HepG2 (cell line): ENCODE data around the gene CMC1. TPM values are rescaled to one million over a fixed set of nuclear protein-coding genes. Genes with fewer than 3 reads are reported as not detected.
A peak's percentile ranks its signal among the peaks of the same experiment; 100 is the strongest.

Source experiments
- DMAP1 ChIP-seq: IDR thresholded peaks from 2 replicates; pipeline ENCODE4 v1.6.1; 2016
- HHEX ChIP-seq: IDR thresholded peaks from 2 replicates; pipeline ENCODE4 v1.6.1; 2016; ENCODE audit warnings: control low read depth
- MBNL3 ChIP-seq: fragments of 250-450 bp; sonication (Bioruptor Pico); conservative IDR thresholded peaks from 2 replicates; pipeline ENCODE4 v1.8.0; 2022; ENCODE audit warnings: mild to moderate bottlenecking, inconsistent platforms
- SMARCC2 ChIP-seq: fragments of 450-650 bp; IDR thresholded peaks from 2 replicates; pipeline ENCODE4 v1.6.1; 2017; ENCODE audit warnings: antibody characterized with exemption, mild to moderate bottlenecking
- ZMYM3 ChIP-seq: sonication (generic); formaldehyde crosslinking; IDR thresholded peaks from 2 replicates; pipeline ENCODE4 v1.5.1; 2020; ENCODE audit warnings: mild to moderate bottlenecking, missing genetic modification reagents
- ZNF3 ChIP-seq: IDR thresholded peaks from 2 replicates; pipeline ENCODE4 v1.7.0; 2017; ENCODE audit warnings: inconsistent platforms
- ZNF441 ChIP-seq: sonication (generic); formaldehyde crosslinking; IDR thresholded peaks from 2 replicates; pipeline ENCODE4 v1.7.0; 2021; ENCODE audit warnings: missing genetic modification reagents, borderline replicate concordance
- ZNF713 ChIP-seq: sonication (generic); formaldehyde crosslinking; IDR thresholded peaks from 2 replicates; pipeline ENCODE4 v1.4.0; 2020; ENCODE audit warnings: mild to moderate bottlenecking, missing genetic modification reagents
- ZSCAN30 ChIP-seq: sonication (generic); formaldehyde crosslinking; IDR thresholded peaks from 2 replicates; pipeline ENCODE4 v1.5.0; 2020; ENCODE audit warnings: mild to moderate bottlenecking, missing genetic modification reagents
- polyA plus RNA-seq, 8 experiments: library from polyadenylated mRNA; depleted of rRNA in 3 of 8; stranded (reverse) in 7 of 8; unstranded in 1 of 8; fragments of >200 nt; fragmentation: Illumina TruSeq in 4 of 8; extraction: Trizol in 4 of 8; gene quantifications; 2 replicates each; pipeline versions ENCODE4 v1.2.1 to v1.2.3, GENCODE V29; 2011 to 2016; ENCODE audit warnings: low read depth in 4 of 8, missing spikeins in 1 of 8, mixed read lengths in 1 of 8; ENCODE audit not compliant: insufficient read depth in 1 of 8
- total RNA-seq, 5 experiments: library from RNA; depleted of rRNA; stranded (reverse); fragments of >200 nt; fragmentation: Illumina TruSeq; extraction: Trizol; gene quantifications; 2 replicates each; pipeline ENCODE4 v1.2.3, GENCODE V29; 2016; ENCODE audit warnings: low read depth in 1 of 5
- TF ChIP-seq, protein P1 (sequence below): sonication (generic); formaldehyde crosslinking; IDR thresholded peaks from 2 replicates; pipeline ENCODE4 v1.5.1; 2020; ENCODE audit warnings: missing genetic modification reagents, mild to moderate bottlenecking, borderline replicate concordance
- TF ChIP-seq, protein P2 (sequence below): sonication (generic); formaldehyde crosslinking; IDR thresholded peaks from 2 replicates; pipeline ENCODE4 v1.4.0; 2020; ENCODE audit warnings: mild to moderate bottlenecking, missing genetic modification reagents
- TF ChIP-seq, protein P3 (sequence below): sonication (generic); formaldehyde crosslinking; IDR thresholded peaks from 2 replicates; pipeline ENCODE4 v1.8.0; 2022; ENCODE audit warnings: mild to moderate bottlenecking, missing genetic modification reagents, borderline replicate concordance
- TF ChIP-seq, protein P4 (sequence below): sonication (generic); formaldehyde crosslinking; IDR thresholded peaks from 2 replicates; pipeline ENCODE4 v1.8.1; 2023; ENCODE audit warnings: mild to moderate bottlenecking, inconsistent platforms, moderate library complexity, missing genetic modification reagents, borderline replicate concordance
- TF ChIP-seq, protein P5 (sequence below): sonication (generic); formaldehyde crosslinking; IDR thresholded peaks from 2 replicates; pipeline ENCODE4 v1.4.0; 2020; ENCODE audit warnings: missing genetic modification reagents
- TF ChIP-seq, protein P6 (sequence below): sonication (generic); formaldehyde crosslinking; conservative IDR thresholded peaks from 2 replicates; pipeline ENCODE4 v1.4.0; 2020; ENCODE audit warnings: missing genetic modification reagents
- TF ChIP-seq, protein P7 (sequence below): sonication (generic); formaldehyde crosslinking; IDR thresholded peaks from 2 replicates; pipeline ENCODE4 v1.5.0; 2020; ENCODE audit warnings: missing genetic modification reagents

The CMC1 gene
- total and polyA plus RNA-seq, 2 of the 13 experiments (the other 11 are each of a cell fraction or from before 2014, with no cell fraction given) = 22.1 to 29.5 TPM

DNA sequence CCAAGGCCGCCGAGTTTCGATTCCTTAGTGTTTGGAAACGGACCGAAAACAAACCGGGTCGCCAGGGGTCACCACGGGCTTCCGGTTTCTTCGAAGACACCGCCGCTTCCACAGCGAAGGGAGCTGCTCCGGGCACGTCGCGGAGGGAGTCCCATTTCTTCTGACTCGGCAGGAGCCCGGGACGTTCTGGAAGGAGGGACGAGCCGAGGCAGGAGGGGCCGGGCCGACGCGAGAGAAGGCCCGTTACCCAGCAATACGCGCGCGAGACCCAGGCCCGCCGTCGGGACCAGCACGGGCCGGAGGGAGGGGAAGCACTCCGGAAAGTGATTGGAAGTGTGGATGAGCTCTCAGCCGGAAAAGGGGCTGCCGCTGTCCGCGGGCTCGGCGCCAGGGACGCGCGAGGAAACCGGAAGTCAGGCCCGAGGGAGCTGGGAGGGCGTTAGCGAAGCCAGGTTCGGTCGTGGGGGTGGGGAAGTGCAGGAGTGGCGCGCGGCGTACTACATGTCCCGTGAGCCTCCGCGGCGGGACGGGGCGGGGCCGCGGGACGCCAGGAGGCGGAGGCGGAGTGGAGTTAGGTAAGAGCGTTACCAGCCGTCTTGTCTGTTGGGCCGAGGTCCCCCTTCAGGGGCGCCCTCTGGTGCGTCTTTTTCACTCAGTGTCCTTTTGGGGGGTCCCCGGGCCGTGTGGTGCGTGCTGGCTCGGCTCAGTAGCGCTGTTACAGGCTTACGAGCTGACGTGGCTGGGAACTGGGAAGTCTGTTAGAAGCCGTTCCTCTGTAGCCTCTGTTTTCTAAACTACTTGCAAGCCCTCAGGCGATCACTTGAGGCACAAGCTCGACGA lies 107.4 kb downstream of the CMC1 start, which contains the start of the genes AZI2 and ZCWPW2 (continued):
- TF ChIP-seq, protein P1, sequence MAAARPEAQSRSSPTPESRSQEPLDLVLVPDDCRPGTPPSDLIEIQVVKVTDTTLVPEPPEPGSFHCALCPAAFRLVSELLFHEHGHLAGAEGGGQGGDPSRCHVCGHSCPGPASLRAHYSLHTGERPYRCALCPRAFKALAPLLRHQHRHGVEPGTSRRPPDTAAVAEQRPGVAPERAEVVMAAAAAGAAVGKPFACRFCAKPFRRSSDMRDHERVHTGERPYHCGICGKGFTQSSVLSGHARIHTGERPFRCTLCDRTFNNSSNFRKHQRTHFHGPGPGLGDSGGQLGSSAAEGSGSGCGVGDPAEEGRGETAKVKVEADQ (CRISPR knock-in tag) = no peak
- TF ChIP-seq, protein P2, sequence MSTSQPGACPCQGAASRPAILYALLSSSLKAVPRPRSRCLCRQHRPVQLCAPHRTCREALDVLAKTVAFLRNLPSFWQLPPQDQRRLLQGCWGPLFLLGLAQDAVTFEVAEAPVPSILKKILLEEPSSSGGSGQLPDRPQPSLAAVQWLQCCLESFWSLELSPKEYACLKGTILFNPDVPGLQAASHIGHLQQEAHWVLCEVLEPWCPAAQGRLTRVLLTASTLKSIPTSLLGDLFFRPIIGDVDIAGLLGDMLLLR (CRISPR knock-in tag) = no peak; the same call in 1 of the 2 replicates
- TF ChIP-seq SMARCC2 (no peak), HHEX (no peak), ZNF3 (CRISPR knock-in tag) (no peak), ZSCAN30 (CRISPR knock-in tag) (no peak), ZMYM3 (CRISPR knock-in tag) (no peak), MBNL3 (no peak), ZNF713 (CRISPR knock-in tag) (no peak), DMAP1 (CRISPR knock-in tag) (peak; percentile 94), ZNF441 (CRISPR knock-in tag) (peak; percentile 71; the same call in 1 of the 2 replicates)
- TF ChIP-seq, protein P3, sequence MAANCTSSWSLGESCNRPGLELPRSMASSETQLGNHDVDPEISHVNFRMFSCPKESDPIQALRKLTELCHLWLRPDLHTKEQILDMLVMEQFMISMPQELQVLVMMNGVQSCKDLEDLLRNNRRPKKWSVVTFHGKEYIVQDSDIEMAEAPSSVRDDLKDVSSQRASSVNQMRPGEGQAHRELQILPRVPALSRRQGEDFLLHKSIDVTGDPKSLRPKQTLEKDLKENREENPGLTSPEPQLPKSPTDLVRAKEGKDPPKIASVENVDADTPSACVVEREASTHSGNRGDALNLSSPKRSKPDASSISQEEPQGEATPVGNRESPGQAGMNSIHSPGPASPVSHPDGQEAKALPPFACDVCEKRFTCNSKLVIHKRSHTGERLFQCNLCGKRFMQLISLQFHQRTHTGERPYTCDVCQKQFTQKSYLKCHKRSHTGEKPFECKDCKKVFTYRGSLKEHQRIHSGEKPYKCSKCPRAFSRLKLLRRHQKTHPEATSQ = no peak; the same call in 1 of the 2 replicates
- TF ChIP-seq, protein P4, sequence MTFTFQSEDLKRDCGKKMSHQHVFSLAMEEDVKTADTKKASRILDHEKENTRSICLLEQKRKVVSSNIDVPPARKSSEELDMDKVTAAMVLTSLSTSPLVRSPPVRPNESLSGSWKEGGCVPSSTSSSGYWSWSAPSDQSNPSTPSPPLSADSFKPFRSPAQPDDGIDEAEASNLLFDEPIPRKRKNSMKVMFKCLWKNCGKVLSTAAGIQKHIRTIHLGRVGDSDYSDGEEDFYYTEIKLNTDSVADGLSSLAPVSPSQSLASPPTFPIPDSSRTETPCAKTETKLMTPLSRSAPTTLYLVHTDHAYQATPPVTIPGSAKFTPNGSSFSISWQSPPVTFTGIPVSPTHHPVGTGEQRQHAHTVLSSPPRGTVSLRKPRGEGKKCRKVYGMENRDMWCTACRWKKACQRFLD = no peak; the same call in 1 of the 2 replicates
- TF ChIP-seq, protein P5, sequence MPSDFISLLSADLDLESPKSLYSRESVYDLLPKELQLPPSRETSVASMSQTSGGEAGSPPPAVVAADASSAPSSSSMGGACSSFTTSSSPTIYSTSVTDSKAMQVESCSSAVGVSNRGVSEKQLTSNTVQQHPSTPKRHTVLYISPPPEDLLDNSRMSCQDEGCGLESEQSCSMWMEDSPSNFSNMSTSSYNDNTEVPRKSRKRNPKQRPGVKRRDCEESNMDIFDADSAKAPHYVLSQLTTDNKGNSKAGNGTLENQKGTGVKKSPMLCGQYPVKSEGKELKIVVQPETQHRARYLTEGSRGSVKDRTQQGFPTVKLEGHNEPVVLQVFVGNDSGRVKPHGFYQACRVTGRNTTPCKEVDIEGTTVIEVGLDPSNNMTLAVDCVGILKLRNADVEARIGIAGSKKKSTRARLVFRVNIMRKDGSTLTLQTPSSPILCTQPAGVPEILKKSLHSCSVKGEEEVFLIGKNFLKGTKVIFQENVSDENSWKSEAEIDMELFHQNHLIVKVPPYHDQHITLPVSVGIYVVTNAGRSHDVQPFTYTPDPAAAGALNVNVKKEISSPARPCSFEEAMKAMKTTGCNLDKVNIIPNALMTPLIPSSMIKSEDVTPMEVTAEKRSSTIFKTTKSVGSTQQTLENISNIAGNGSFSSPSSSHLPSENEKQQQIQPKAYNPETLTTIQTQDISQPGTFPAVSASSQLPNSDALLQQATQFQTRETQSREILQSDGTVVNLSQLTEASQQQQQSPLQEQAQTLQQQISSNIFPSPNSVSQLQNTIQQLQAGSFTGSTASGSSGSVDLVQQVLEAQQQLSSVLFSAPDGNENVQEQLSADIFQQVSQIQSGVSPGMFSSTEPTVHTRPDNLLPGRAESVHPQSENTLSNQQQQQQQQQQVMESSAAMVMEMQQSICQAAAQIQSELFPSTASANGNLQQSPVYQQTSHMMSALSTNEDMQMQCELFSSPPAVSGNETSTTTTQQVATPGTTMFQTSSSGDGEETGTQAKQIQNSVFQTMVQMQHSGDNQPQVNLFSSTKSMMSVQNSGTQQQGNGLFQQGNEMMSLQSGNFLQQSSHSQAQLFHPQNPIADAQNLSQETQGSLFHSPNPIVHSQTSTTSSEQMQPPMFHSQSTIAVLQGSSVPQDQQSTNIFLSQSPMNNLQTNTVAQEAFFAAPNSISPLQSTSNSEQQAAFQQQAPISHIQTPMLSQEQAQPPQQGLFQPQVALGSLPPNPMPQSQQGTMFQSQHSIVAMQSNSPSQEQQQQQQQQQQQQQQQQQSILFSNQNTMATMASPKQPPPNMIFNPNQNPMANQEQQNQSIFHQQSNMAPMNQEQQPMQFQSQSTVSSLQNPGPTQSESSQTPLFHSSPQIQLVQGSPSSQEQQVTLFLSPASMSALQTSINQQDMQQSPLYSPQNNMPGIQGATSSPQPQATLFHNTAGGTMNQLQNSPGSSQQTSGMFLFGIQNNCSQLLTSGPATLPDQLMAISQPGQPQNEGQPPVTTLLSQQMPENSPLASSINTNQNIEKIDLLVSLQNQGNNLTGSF (CRISPR knock-in tag) = no peak
- TF ChIP-seq, protein P6, sequence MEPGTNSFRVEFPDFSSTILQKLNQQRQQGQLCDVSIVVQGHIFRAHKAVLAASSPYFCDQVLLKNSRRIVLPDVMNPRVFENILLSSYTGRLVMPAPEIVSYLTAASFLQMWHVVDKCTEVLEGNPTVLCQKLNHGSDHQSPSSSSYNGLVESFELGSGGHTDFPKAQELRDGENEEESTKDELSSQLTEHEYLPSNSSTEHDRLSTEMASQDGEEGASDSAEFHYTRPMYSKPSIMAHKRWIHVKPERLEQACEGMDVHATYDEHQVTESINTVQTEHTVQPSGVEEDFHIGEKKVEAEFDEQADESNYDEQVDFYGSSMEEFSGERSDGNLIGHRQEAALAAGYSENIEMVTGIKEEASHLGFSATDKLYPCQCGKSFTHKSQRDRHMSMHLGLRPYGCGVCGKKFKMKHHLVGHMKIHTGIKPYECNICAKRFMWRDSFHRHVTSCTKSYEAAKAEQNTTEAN (CRISPR knock-in tag) = no peak
- TF ChIP-seq, protein P7, sequence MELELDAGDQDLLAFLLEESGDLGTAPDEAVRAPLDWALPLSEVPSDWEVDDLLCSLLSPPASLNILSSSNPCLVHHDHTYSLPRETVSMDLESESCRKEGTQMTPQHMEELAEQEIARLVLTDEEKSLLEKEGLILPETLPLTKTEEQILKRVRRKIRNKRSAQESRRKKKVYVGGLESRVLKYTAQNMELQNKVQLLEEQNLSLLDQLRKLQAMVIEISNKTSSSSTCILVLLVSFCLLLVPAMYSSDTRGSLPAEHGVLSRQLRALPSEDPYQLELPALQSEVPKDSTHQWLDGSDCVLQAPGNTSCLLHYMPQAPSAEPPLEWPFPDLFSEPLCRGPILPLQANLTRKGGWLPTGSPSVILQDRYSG (CRISPR knock-in tag) = no peak
